T-helper 2 cell treated with Interferon-gamma antibody and Interleukin-4, amounts not matched to agents 5 μg/mL and 100 μg/mL, for 36 hours (primary cell): ENCODE data around the gene PRRT1.

Source experiments
- DNase-seq: peaks from one replicate; pipeline ENCODE4 v3.0.0; 2021; ENCODE audit warnings: low spot score
- H3K27ac Mint-ChIP-seq: one replicate; pipeline ENCODE4 v1.8.0; 2021; ENCODE audit warnings: mild to moderate bottlenecking, mixed read lengths
- H3K27me3 Mint-ChIP-seq: one replicate; pipeline ENCODE4 v1.8.0; 2021; ENCODE audit warnings: low read depth, mixed read lengths
- H3K36me3 Mint-ChIP-seq: one replicate; pipeline ENCODE4 v1.8.0; 2021; ENCODE audit warnings: low read depth, mixed read lengths
- H3K4me1 Mint-ChIP-seq: one replicate; pipeline ENCODE4 v1.8.0; 2021; ENCODE audit warnings: low read depth, mixed read lengths
- H3K4me3 Mint-ChIP-seq: one replicate; pipeline ENCODE4 v1.8.0; 2022; ENCODE audit warnings: mild to moderate bottlenecking, moderate library complexity, mixed read lengths
- H3K9me3 Mint-ChIP-seq: one replicate; pipeline ENCODE4 v1.8.0; 2021; ENCODE audit warnings: mixed read lengths

PRRT1 gene

GRCh38 chr6:32175322-32175710, 23.6 kb upstream of the PRRT1 start:
- Mint-ChIP-seq H3K27me3 (no peaks in the 10 kb centered on the region), H3K27ac (peak overlapping the region; percentile 70), H3K9me3 (no peaks in the 10 kb centered on the region), H3K4me1 (peaks cover 47% of the 10 kb centered on the region), H3K4me3 (peak overlapping the region; percentile 97), H3K36me3 (peaks cover 18% of the 10 kb centered on the region)
- no peak for DNase-seq

GRCh38 chr6:32174416-32174815, 22.7 kb upstream of the PRRT1 start:
- Mint-ChIP-seq H3K4me3 (peak overlapping the region; percentile 97), H3K4me1 (peaks cover 45% of the 10 kb centered on the region), H3K27me3 (no peaks in the 10 kb centered on the region), H3K9me3 (no peaks in the 10 kb centered on the region), H3K27ac (no peak overlapping the region), H3K36me3 (peaks cover 21% of the 10 kb centered on the region)
- no peak for DNase-seq

- peaks cover 19% of the 10 kb centered on the region for H3K36me3 Mint-ChIP-seq
- DNase-seq, result no peak
- H3K4me3 Mint-ChIP-seq, result no peak overlapping the region
- peak overlapping the region; percentile 56 for H3K27ac Mint-ChIP-seq
- H3K9me3 Mint-ChIP-seq, result no peaks in the 10 kb centered on the region
- peaks cover 36% of the 10 kb centered on the region for H3K4me1 Mint-ChIP-seq
- H3K27me3 Mint-ChIP-seq, result no peaks in the 10 kb centered on the region
Measured at GRCh38 chr6:32173051-32173727, 21.4 kb upstream of the PRRT1 start.

GRCh38 chr6:32171234-32171633, 19.5 kb upstream of the PRRT1 start:
- Mint-ChIP-seq H3K4me1 (peaks cover 24% of the 10 kb centered on the region), H3K9me3 (no peaks in the 10 kb centered on the region), H3K36me3 (peaks cover 25% of the 10 kb centered on the region), H3K4me3 (no peak overlapping the region), H3K27ac (no peak overlapping the region), H3K27me3 (no peaks in the 10 kb centered on the region)
- DNase-seq, result no peak

- Mint-ChIP-seq H3K9me3 (no peaks in the 10 kb centered on the region), H3K36me3 (peaks cover 25% of the 10 kb centered on the region), H3K27ac (no peak overlapping the region), H3K4me3 (no peak overlapping the region), H3K4me1 (peaks cover 22% of the 10 kb centered on the region), H3K27me3 (no peaks in the 10 kb centered on the region)
- no peak for DNase-seq
Measured at GRCh38 chr6:32170294-32170693, 18.6 kb upstream of the PRRT1 start.

- DNase-seq, result no peak
- Mint-ChIP-seq H3K4me1 (peaks cover 16% of the 10 kb centered on the region), H3K36me3 (peaks cover 26% of the 10 kb centered on the region), H3K27me3 (no peaks in the 10 kb centered on the region), H3K27ac (no peak overlapping the region), H3K9me3 (no peaks in the 10 kb centered on the region), H3K4me3 (no peak overlapping the region)
Measured at GRCh38 chr6:32168807-32169591, 17.3 kb upstream of the PRRT1 start.

GRCh38 chr6:32168350-32168749, 16.6 kb upstream of the PRRT1 start:
- no peak for DNase-seq
- Mint-ChIP-seq H3K4me3 (no peak overlapping the region), H3K9me3 (no peaks in the 10 kb centered on the region), H3K36me3 (peaks cover 26% of the 10 kb centered on the region), H3K27me3 (no peaks in the 10 kb centered on the region), H3K4me1 (peaks cover 10% of the 10 kb centered on the region), H3K27ac (no peak overlapping the region)

- H3K4me3 Mint-ChIP-seq, result no peak overlapping the region
- DNase-seq, result no peak
- no peaks in the 10 kb centered on the region for H3K27me3 Mint-ChIP-seq
- H3K4me1 Mint-ChIP-seq, result peaks cover 5% of the 10 kb centered on the region
- H3K27ac Mint-ChIP-seq, result no peak overlapping the region
- H3K9me3 Mint-ChIP-seq, result no peaks in the 10 kb centered on the region
- peaks cover 26% of the 10 kb centered on the region for H3K36me3 Mint-ChIP-seq
Measured at GRCh38 chr6:32167761-32168262, 16.1 kb upstream of the PRRT1 start.

GRCh38 chr6:32167154-32167760, 15.5 kb upstream of the PRRT1 start:
- peaks cover 26% of the 10 kb centered on the region for H3K36me3 Mint-ChIP-seq
- H3K27ac Mint-ChIP-seq, result no peak overlapping the region

GRCh38 chr6:32166411-32167061, 14.8 kb upstream of the PRRT1 start:
- no peak overlapping the region for H3K27ac Mint-ChIP-seq
- H3K4me1 Mint-ChIP-seq, result peaks cover 2% of the 10 kb centered on the region
- no peaks in the 10 kb centered on the region for H3K27me3 Mint-ChIP-seq
- H3K9me3 Mint-ChIP-seq, result no peaks in the 10 kb centered on the region
- no peak for DNase-seq
- peaks cover 26% of the 10 kb centered on the region for H3K36me3 Mint-ChIP-seq
- no peak overlapping the region for H3K4me3 Mint-ChIP-seq

More at GRCh38 chr6:32167154-32167760, 15.5 kb upstream of the PRRT1 start:
- no peaks in the 10 kb centered on the region for H3K27me3 Mint-ChIP-seq
- no peak for DNase-seq
- H3K4me3 Mint-ChIP-seq, result no peak overlapping the region
- H3K9me3 Mint-ChIP-seq, result no peaks in the 10 kb centered on the region
- H3K4me1 Mint-ChIP-seq, result peaks cover 2% of the 10 kb centered on the region

GRCh38 chr6:32164295-32164694, 12.6 kb upstream of the PRRT1 start, which contains the start of gene EGFL8:
TSS of gene EGFL8 (plus strand) at chr6:32164595. CDS start at chr6:32166166, 1,571 bp downstream.
- H3K27me3 Mint-ChIP-seq, result no peaks in the 10 kb centered on the region
- H3K36me3 Mint-ChIP-seq, result peaks cover 15% of the 10 kb centered on the region
- no peak within 1 kb of the TSS for H3K4me3 Mint-ChIP-seq
- DNase-seq, result no peak
- H3K27ac Mint-ChIP-seq, result no peak within 1 kb of the TSS
- H3K9me3 Mint-ChIP-seq, result no peaks in the 10 kb centered on the region
- no peaks in the 10 kb centered on the region for H3K4me1 Mint-ChIP-seq

GRCh38 chr6:32163559-32164258, 12.0 kb upstream of the PRRT1 start:
- no peaks in the 10 kb centered on the region for H3K9me3 Mint-ChIP-seq
- H3K36me3 Mint-ChIP-seq, result peaks cover 12% of the 10 kb centered on the region
- no peaks in the 10 kb centered on the region for H3K4me1 Mint-ChIP-seq
- H3K4me3 Mint-ChIP-seq, result no peak overlapping the region
- H3K27me3 Mint-ChIP-seq, result no peaks in the 10 kb centered on the region
- H3K27ac Mint-ChIP-seq, result no peak overlapping the region
- no peak for DNase-seq

GRCh38 chr6:32158052-32158451, 6.3 kb upstream of the PRRT1 start:
- no peak for DNase-seq
- Mint-ChIP-seq H3K4me1 (peaks cover 16% of the 10 kb centered on the region), H3K9me3 (no peaks in the 10 kb centered on the region), H3K36me3 (peaks cover 3% of the 10 kb centered on the region), H3K27me3 (peaks cover 7% of the 10 kb centered on the region), H3K27ac (no peak overlapping the region), H3K4me3 (no peak overlapping the region)
